WERI-Rb-1 (cell line): ENCODE results near the gene RNF225.
A peak's percentile ranks its signal among the peaks of the same experiment; 100 is the strongest.

Source experiments
- DNase-seq: peaks from one replicate; pipeline ENCODE4 v3.0.0-alpha.2; 2020
- H3K27ac ChIP-seq: fragments of 250-450 bp; sonication (Bioruptor Pico); 2 replicates; pipeline ENCODE4 v1.5.1; 2020; ENCODE audit warnings: mild to moderate bottlenecking, moderate library complexity
- H3K27me3 ChIP-seq: fragments of 250-450 bp; sonication (Bioruptor Pico); 2 replicates; pipeline ENCODE4 v1.5.1; 2021; ENCODE audit warnings: mild to moderate bottlenecking, low read depth, moderate library complexity; ENCODE audit not compliant: insufficient read depth, severe bottlenecking
- H3K36me3 ChIP-seq: fragments of 250-450 bp; sonication (Bioruptor Pico); 2 replicates; pipeline ENCODE4 v1.5.1; 2020; ENCODE audit warnings: mild to moderate bottlenecking, moderate library complexity
- H3K4me3 ChIP-seq: 2 replicates; pipeline ENCODE4 v1.5.1; 2011; ENCODE audit warnings: low read depth, mild to moderate bottlenecking, control low read depth, low read length
- H3K9me3 ChIP-seq: fragments of 250-450 bp; sonication (Bioruptor Pico); 2 replicates; pipeline ENCODE4 v1.5.1; 2021; ENCODE audit warnings: mild to moderate bottlenecking, moderate library complexity; ENCODE audit not compliant: severe bottlenecking
- TF ChIP-seq, protein P1 (sequence below): IDR thresholded peaks from 2 replicates; pipeline ENCODE4 v1.5.1; 2011; ENCODE audit warnings: low read depth, mild to moderate bottlenecking, control low read depth, inconsistent platforms, low read length

RNF225 gene

GRCh38 chr19:58386576-58387337 is 8.7 kb upstream of the RNF225 start, which contains the start of gene RPS5:
Gene RPS5 (plus strand): TSS chr19:58387269. CDS start chr19:58388138, 869 bp downstream.
- TF ChIP-seq, protein P1, sequence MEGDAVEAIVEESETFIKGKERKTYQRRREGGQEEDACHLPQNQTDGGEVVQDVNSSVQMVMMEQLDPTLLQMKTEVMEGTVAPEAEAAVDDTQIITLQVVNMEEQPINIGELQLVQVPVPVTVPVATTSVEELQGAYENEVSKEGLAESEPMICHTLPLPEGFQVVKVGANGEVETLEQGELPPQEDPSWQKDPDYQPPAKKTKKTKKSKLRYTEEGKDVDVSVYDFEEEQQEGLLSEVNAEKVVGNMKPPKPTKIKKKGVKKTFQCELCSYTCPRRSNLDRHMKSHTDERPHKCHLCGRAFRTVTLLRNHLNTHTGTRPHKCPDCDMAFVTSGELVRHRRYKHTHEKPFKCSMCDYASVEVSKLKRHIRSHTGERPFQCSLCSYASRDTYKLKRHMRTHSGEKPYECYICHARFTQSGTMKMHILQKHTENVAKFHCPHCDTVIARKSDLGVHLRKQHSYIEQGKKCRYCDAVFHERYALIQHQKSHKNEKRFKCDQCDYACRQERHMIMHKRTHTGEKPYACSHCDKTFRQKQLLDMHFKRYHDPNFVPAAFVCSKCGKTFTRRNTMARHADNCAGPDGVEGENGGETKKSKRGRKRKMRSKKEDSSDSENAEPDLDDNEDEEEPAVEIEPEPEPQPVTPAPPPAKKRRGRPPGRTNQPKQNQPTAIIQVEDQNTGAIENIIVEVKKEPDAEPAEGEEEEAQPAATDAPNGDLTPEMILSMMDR, result no peak
- Histone ChIP-seq H3K4me3 (peak within 1 kb of the TSS; percentile 98), H3K36me3 (peaks cover 36% of the 10 kb centered on the region), H3K9me3 (no peaks in the 10 kb centered on the region), H3K27ac (peak within 1 kb of the TSS; percentile 98), H3K27me3 (no peaks in the 10 kb centered on the region)
- peak; percentile 96 for DNase-seq

DNA sequence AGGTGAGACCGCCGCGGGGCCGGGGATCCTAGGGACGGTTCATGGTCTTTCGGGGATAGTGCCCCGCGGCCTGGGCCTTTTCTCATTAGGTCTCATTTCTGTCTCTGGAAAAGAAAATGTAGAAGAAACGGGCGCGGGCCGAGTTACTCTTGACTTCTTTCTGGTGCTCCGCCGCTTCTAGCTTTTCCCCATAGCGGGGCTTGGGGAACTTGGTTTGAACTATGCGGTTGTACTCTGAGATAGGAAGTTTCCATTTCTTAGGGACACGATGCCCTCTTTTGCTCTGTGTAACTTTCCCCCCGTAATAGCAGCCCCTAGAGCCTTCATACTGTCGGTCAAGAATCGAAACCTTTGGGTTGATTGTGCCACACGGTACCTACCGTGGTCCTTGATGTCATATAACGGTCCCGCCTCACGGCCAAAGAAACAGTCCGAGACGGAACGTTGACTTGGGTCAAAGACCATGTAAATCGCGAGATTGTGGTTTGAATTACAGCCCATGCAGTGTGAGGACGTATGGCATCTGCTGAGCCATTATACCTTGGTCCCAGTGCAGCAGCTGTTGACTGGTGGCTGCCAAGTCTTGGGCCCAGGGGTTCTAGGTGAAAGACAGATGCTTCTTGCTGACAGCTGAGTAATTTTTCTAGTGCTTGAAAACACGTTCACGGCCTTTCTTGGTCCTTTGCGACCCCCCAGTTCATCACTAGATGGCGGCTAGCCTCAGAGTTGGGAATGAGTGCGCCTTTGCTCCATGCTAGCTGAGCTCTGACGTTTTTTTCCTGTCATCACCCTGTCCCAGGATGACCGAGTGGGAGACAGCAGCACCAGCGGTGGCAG is 7.9 kb upstream of the RNF225 start:
- Histone ChIP-seq H3K9me3 (no peaks in the 10 kb centered on the region), H3K36me3 (peaks cover 44% of the 10 kb centered on the region), H3K27ac (peak overlapping the region; percentile 98), H3K4me3 (peak overlapping the region; percentile 98), H3K27me3 (no peaks in the 10 kb centered on the region)
- TF ChIP-seq, protein P1, result no peak
- DNase-seq, result no peak

- Histone ChIP-seq H3K27me3 (no peaks in the 10 kb centered on the region), H3K9me3 (no peaks in the 10 kb centered on the region), H3K36me3 (peaks cover 50% of the 10 kb centered on the region), H3K4me3 (peak overlapping the region; percentile 98), H3K27ac (no peak overlapping the region)
- no peak for DNase-seq
- TF ChIP-seq, protein P1, result no peak
Observed at GRCh38 chr19:58388175-58388526, 7.3 kb upstream of the RNF225 start.

GRCh38 chr19:58392945-58393724 is 2.3 kb upstream of the RNF225 start:
- H3K9me3 ChIP-seq, result no peaks in the 10 kb centered on the region
- H3K36me3 ChIP-seq, result peaks cover 72% of the 10 kb centered on the region
- no peak for DNase-seq
- H3K27me3 ChIP-seq, result no peaks in the 10 kb centered on the region
- no peak overlapping the region for H3K27ac ChIP-seq
- H3K4me3 ChIP-seq, result no peak overlapping the region
- TF ChIP-seq, protein P1, result no peak

DNA sequence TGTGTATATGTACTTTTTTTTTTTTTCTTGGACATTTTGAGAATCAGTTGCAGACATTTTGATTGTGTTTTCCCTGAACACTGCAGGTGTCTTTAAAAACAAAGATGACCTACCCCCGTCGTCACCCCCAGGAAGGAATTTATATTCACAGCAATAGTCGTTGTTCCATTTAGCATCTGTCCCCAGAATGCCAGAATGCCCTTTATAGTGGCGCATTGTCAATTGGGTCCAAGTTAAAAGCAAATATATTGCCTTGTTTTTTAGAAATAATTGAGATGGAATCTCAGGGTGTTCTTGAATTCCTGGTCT is 1.8 kb upstream of the RNF225 start:
- H3K36me3 ChIP-seq, result peaks cover 67% of the 10 kb centered on the region
- no peak overlapping the region for H3K27ac ChIP-seq
- no peak for DNase-seq

More for the DNA sequence above, 1.8 kb upstream of the RNF225 start:
- TF ChIP-seq, protein P1, result no peak
- no peaks in the 10 kb centered on the region for H3K9me3 ChIP-seq
- no peaks in the 10 kb centered on the region for H3K27me3 ChIP-seq
- no peak overlapping the region for H3K4me3 ChIP-seq
